ENCODE data around the gene SLC44A1. TPM values are rescaled to one million over a fixed set of nuclear protein-coding genes. Genes with fewer than 3 reads are reported as not detected.
A peak's percentile ranks its signal among the peaks of the same experiment; 100 is the strongest.

The SLC44A1 gene
- total and polyA plus RNA-seq, 2 of the 13 experiments (the other 11 are each of a cell fraction or from before 2014, with no cell fraction given), result 21.4 to 40.8 TPM

GRCh38 chr9:105416840-105417239 lies 172.4 kb downstream of the SLC44A1 start:
- H3K9ac ChIP-seq (ENCODE audit: insufficient read depth, low read depth, low read length), result no peak overlapping the region
- no peak for DNase-seq (ENCODE audit: low spot score)
- 86% methylated on average over 1 of the region's 1 CpG for WGBS (ENCODE audit: low lambda C conversion rate)
- POLR2A ChIA-PET, result interaction anchor here (0.6 to 3.0 kb wide), 2 partner anchors 490 to 669 kb away, joined by 3 to 16 read pairs; partner anchors contain the start of genes ABCA1 and NIPSNAP3A
- no peaks in the 10 kb centered on the region for H3K79me2 ChIP-seq (ENCODE audit: insufficient read depth, low read length)
- no peaks in the 10 kb centered on the region for H4K20me1 ChIP-seq (ENCODE audit: insufficient read depth, low read length)
- peak overlapping the region; percentile 87 for H3K27ac ChIP-seq (ENCODE audit: extremely low read length, insufficient read depth, low read length)
- no peak for FAIRE-seq
- intact Hi-C loops (cut with micrococcal nuclease; ENCODE audit: unreplicated experiment) (loop anchor here (10.0 kb wide), 1 partner anchor 632 kb away; no protein-coding TSS in a partner anchor), in situ Hi-C loops (cut with HindIII; ENCODE audit: extremely low pct_ligation_motif_present, low pct_unique_long_range_greater_than_20kb) (loop anchor here (5.0 to 10.0 kb wide), 3 partner anchors 165 to 552 kb away; no protein-coding TSS in a partner anchor)
- H3K4me2 ChIP-seq (ENCODE audit: low read depth, low read length), result 0 out of 2 replicates have a peak overlapping the region, but pooled peaks have one; percentile 8
- no TSS peak for BruUV-seq (replicated peaks)
- H3K4me1 ChIP-seq (ENCODE audit: insufficient read depth, low read length), result peaks cover 85% of the 10 kb centered on the region
- CTCF ChIA-PET (ENCODE audit: low intra/inter-chr PET ratio, low total read pairs), result no interaction called here
- H2AFZ ChIP-seq (ENCODE audit: low read length), result no peak overlapping the region
- H3K36me3 ChIP-seq (replicated peaks in 1 of 2; ENCODE audit: control insufficient read depth in 1 of 2, insufficient read depth in 2 of 2, low read length in 2 of 2), result no peaks in the 10 kb centered on the region
- no peak for ATAC-seq
- H3K9me3 ChIP-seq (ENCODE audit: low read length), result no peaks in the 10 kb centered on the region
- no peak for TF ChIP-seq GRHL1 (CRISPR knock-in tag; conservative IDR thresholded peaks at IDR 0.05)
- TF ChIP-seq HCFC1 (IDR thresholded peaks at IDR 0.05; ENCODE audit: low read depth, low read length), result no peak
- no peak for TF ChIP-seq NBN (conservative IDR thresholded peaks at IDR 0.05)
- TF ChIP-seq MIER3 (CRISPR knock-in tag; IDR thresholded peaks at IDR 0.05; ENCODE audit: borderline replicate concordance), result no peak
- TF ChIP-seq ZBTB7B (CRISPR knock-in tag; IDR thresholded peaks at IDR 0.05), result no peak
- no peak for TF ChIP-seq KLF12 (CRISPR knock-in tag; IDR thresholded peaks at IDR 0.05; ENCODE audit: borderline replicate concordance)
- H3K27me3 ChIP-seq (ENCODE audit: control insufficient read depth in 1 of 2, insufficient read depth in 2 of 2, low read length in 2 of 2), result no peaks in the 10 kb centered on the region
- H3K4me3 ChIP-seq (replicated peaks in 1 of 3; ENCODE audit: insufficient read depth in 1 of 3, low read depth in 2 of 3, low read length in 3 of 3), result no peak overlapping the region
